Smooth muscle cell (in vitro differentiated cells): ENCODE data around the gene GALNT9. TPM values are rescaled to one million over a fixed set of nuclear protein-coding genes. Genes with fewer than 3 reads are reported as not detected.
"Not testable (repeated sequence)": the region's sequence is repeated elsewhere in the genome, so short reads cannot be mapped to it uniquely, and the experiment has no call there.

Source experiments
- DNase-seq: peaks from one replicate; lab custom pipeline; 2025; ENCODE audit not compliant: unreplicated experiment; lab: John Stamatoyannopoulos, UW
- H2AFZ ChIP-seq: fragments of 200-600 bp; sonication (generic); 2 replicates; pipeline ENCODE4 v1.6.0; 2016; ENCODE audit warnings: antibody characterized with exemption, low read depth, mild to moderate bottlenecking
- H3F3A ChIP-seq: fragments of 200-600 bp; sonication (generic); 2 replicates; pipeline ENCODE4 v1.6.0; 2017; ENCODE audit warnings: antibody characterized with exemption, low read depth
- H3K27ac ChIP-seq: fragments of 200-600 bp; sonication (generic); 2 replicates; pipeline ENCODE4 v1.5.1; 2016; ENCODE audit warnings: low read depth, mild to moderate bottlenecking
- H3K27me3 ChIP-seq: fragments of 200-600 bp; sonication (generic); 2 replicates; pipeline ENCODE4 v1.6.1; 2016; ENCODE audit warnings: low read depth, mild to moderate bottlenecking
- H3K36me3 ChIP-seq: fragments of 200-600 bp; sonication (generic); 2 replicates; pipeline ENCODE4 v1.5.1; 2016; ENCODE audit warnings: low read depth
- H3K4me1 ChIP-seq: fragments of 200-600 bp; sonication (generic); 2 replicates; pipeline ENCODE4 v1.5.1; 2016; ENCODE audit warnings: low read depth
- H3K4me2 ChIP-seq: fragments of 200-600 bp; sonication (generic); 2 replicates; pipeline ENCODE4 v1.6.0; 2016; ENCODE audit warnings: mild to moderate bottlenecking
- H3K4me3 ChIP-seq: fragments of 200-600 bp; sonication (generic); 2 replicates; pipeline ENCODE4 v1.5.1; 2016; ENCODE audit warnings: mild to moderate bottlenecking
- H3K79me2 ChIP-seq: fragments of 200-600 bp; sonication (generic); 2 replicates; pipeline ENCODE4 v1.6.0; 2016; ENCODE audit warnings: low read depth, mild to moderate bottlenecking
- H3K9ac ChIP-seq: fragments of 200-600 bp; sonication (generic); 2 replicates; pipeline ENCODE4 v1.6.0; 2016; ENCODE audit warnings: low read depth
- H3K9me3 ChIP-seq: fragments of 200-600 bp; sonication (generic); replicated peaks from 2 replicates; pipeline ENCODE4 v1.5.1; 2016; ENCODE audit warnings: low read depth
- H4K20me1 ChIP-seq: fragments of 200-600 bp; sonication (generic); 2 replicates; pipeline ENCODE4 v1.6.0; 2016; ENCODE audit warnings: low read depth
- WGBS: methylation state at CpG from one replicate; pipeline ENCODE4 v1.1.7; 2016; ENCODE audit warnings: low lambda C conversion rate; 5-methylcytosine and 5-hydroxymethylcytosine counted together
- polyA plus RNA-seq: library from polyadenylated mRNA; unstranded; fragments of >200 nt; fragmentation: Nextera tagmentation; extraction: Ambion mirVana; gene quantifications from 2 replicates; pipeline ENCODE4 v1.2.1, GENCODE V29; 2016
- total RNA-seq: library from RNA; depleted of rRNA; stranded (reverse); fragments of >200 nt; gene quantifications from 2 replicates; pipeline ENCODE4 v1.2.3, GENCODE V29; 2014
- TF ChIP-seq, protein P1 (sequence below): fragments of 200-600 bp; sonication (generic); IDR thresholded peaks from 2 replicates; pipeline ENCODE4 v1.5.1; 2017; ENCODE audit warnings: borderline replicate concordance, mild to moderate bottlenecking, antibody characterized with exemption; ENCODE audit not compliant: insufficient read depth, poor library complexity, severe bottlenecking

GALNT9 gene
- total and polyA plus RNA-seq, 2 experiments from 2014 or later = 1.1 TPM; not detected in 1

DNA sequence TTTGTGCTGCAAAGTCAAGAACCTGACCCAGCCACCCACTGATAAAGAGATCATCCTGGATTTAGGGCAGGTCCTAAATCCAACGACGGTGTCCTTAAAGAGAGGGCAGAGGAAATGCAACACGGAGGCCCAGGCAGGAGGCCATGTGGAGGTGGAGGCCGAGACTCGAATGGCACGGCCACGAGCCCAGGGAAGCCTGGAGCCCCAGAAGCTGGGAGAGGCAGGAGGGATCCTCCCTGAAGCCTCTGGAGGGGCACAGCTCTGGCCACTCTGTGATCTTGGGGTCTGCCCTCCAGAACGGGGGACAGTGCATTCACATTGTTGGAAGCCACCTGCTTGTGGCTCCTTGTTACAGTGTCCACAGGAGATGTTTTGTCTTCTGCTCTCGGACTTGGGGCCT is 63.0 kb downstream of the GALNT9 start:
- WGBS = 88% methylated on average over 9 of the region's 9 CpGs
- Histone ChIP-seq H3K4me1 (no peaks in the 10 kb centered on the region), H3K79me2 (no peaks in the 10 kb centered on the region), H3K36me3 (no peaks in the 10 kb centered on the region), H3K9ac (no peak overlapping the region), H3F3A (no peaks in the 10 kb centered on the region), H3K4me3 (no peak overlapping the region), H3K27me3 (peaks cover 19% of the 10 kb centered on the region), H3K9me3 (no peaks in the 10 kb centered on the region), H3K4me2 (no peak overlapping the region), H3K27ac (no peak overlapping the region), H2AFZ (no peak overlapping the region), H4K20me1 (no peaks in the 10 kb centered on the region)
- TF ChIP-seq, protein P1, sequence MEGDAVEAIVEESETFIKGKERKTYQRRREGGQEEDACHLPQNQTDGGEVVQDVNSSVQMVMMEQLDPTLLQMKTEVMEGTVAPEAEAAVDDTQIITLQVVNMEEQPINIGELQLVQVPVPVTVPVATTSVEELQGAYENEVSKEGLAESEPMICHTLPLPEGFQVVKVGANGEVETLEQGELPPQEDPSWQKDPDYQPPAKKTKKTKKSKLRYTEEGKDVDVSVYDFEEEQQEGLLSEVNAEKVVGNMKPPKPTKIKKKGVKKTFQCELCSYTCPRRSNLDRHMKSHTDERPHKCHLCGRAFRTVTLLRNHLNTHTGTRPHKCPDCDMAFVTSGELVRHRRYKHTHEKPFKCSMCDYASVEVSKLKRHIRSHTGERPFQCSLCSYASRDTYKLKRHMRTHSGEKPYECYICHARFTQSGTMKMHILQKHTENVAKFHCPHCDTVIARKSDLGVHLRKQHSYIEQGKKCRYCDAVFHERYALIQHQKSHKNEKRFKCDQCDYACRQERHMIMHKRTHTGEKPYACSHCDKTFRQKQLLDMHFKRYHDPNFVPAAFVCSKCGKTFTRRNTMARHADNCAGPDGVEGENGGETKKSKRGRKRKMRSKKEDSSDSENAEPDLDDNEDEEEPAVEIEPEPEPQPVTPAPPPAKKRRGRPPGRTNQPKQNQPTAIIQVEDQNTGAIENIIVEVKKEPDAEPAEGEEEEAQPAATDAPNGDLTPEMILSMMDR = no peak
- DNase-seq = no peak

DNA sequence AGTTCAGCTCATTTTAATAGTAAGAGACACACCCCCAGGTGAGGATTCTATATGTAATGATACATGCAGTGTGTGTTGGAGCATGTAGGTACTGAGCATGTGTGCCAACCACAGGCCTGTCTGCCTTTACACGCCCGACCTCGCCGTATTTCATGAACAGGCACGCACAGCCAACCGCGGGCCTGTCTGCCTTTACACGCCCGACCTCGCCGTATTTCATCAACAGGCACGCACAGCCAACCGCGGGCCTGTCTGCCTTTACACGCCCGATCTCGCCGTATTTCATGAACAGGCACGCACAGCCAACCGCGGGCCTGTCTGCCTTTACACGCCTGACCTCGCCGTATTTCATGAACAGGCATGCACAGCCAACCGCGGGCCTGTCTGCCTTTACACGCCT is 63.6 kb downstream of the GALNT9 start:
- H3K27me3 ChIP-seq = peaks cover 24% of the 10 kb centered on the region

DNA sequence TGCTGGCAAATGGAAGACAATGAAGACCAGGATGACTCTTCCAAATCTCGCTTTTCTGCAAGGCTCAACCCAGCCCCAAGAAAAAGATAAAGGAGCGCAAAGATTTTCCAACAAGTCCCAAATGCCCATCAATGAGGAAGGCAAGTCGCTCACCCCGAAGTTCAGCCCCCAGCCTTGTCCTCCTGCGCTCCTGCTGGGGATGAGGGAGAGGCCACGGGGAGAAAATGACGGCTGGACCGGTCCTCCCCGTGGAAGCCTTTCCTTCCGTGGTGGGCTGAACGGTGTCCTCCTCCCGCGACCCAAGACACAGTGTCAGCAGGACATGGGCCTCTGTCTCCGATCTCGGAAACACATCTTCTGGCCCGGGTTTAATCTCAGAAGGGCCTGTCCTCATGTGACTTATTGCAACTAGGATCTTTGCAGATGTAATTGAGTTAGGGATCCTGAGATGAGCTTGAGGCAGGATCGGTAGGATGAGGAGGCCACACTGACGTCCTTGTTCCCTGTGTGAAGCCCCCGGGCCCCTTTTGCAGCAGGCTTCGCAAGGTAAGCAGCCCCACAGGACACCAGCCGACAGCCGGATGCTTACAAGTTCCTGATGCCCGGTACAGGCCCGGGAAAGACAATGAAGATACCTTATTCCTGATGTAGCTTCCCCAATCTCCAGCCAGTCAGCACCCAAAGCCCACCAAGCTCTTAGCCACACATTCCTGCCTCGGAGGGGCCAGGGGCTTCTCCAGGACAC is 64.2 kb downstream of the GALNT9 start:
- no peak overlapping the region for H3K27ac ChIP-seq
- H4K20me1 ChIP-seq = no peaks in the 10 kb centered on the region
- no peaks in the 10 kb centered on the region for H3K36me3 ChIP-seq
- H3K4me2 ChIP-seq = no peak overlapping the region
- WGBS = 90% methylated on average over 25 of the region's 25 CpGs
- no peaks in the 10 kb centered on the region for H3K4me1 ChIP-seq
- H3K9me3 ChIP-seq = no peaks in the 10 kb centered on the region
- H3K4me3 ChIP-seq = no peak overlapping the region
- no peak overlapping the region for H3K9ac ChIP-seq
- no peaks in the 10 kb centered on the region for H3K79me2 ChIP-seq
- H3K27me3 ChIP-seq = peaks cover 25% of the 10 kb centered on the region
- DNase-seq = no peak
- TF ChIP-seq, protein P1 = no peak
- H2AFZ ChIP-seq = no peak overlapping the region
- no peaks in the 10 kb centered on the region for H3F3A ChIP-seq

More for the DNA sequence above, 63.6 kb downstream of the GALNT9 start:
- 94% methylated on average over 16 of the region's 27 CpGs for WGBS
- not testable (repeated sequence) for H3F3A ChIP-seq, H3K79me2 ChIP-seq, H3K4me3 ChIP-seq, H3K4me2 ChIP-seq, H3K36me3 ChIP-seq, H3K9ac ChIP-seq, H4K20me1 ChIP-seq, H3K9me3 ChIP-seq, H3K27ac ChIP-seq, H2AFZ ChIP-seq, H3K4me1 ChIP-seq, DNase-seq

DNA sequence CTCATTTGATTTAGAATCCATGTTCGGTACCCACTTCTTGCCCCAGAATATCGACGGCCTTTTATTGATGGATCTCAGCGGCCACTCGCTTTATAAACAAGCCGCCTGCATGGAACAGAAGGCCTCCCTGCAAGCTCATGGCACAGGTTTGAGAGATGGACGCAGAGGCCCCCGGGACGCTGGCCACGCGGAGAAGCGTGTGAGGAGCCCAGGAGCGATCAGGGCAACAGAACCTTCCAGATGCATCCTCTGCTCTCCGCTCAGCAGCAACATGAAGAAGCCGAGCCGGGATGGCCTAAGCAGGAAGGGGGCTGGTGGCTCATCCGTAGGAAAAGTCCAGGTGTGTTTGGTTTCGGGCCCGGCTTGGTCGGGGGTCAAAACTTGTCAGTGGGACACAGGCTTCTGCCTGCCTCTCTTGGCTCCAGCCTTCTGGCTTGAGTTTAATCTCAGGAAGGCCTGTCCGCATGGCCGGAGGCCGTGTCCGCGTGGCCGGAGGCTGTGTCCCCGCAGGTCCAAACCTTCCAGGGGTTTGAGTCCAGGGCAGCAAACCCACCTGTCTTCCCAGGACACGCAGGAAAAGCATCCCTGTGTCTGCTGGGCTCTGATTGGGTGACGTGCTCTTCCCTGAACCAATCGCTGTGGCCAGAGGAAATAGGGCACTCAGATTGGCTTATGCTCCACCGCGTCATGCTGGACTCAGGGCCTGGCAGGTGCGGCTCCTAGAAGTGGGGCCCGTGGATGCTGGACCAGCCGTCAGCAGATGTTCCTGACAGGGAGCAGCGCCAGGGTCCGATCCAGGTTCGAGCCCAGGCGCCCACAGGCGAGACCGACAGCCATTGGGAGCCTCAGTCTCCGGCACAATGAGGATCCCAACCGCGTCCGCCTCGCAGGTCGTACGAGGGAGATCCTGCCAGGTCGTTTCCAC is 65.0 kb downstream of the GALNT9 start:
- Histone ChIP-seq H3K36me3 (no peaks in the 10 kb centered on the region), H3K27ac (no peak overlapping the region), H3K4me3 (no peak overlapping the region), H3F3A (no peaks in the 10 kb centered on the region), H3K4me1 (no peaks in the 10 kb centered on the region), H2AFZ (no peak overlapping the region), H3K9me3 (no peaks in the 10 kb centered on the region), H3K79me2 (no peaks in the 10 kb centered on the region), H3K27me3 (peaks cover 25% of the 10 kb centered on the region), H3K9ac (no peak overlapping the region), H4K20me1 (no peaks in the 10 kb centered on the region), H3K4me2 (no peak overlapping the region)
- no peak for DNase-seq
- 92% methylated on average over 49 of the region's 49 CpGs for WGBS
- TF ChIP-seq, protein P1 = no peak
